ENCODE measurements around the gene PTGIS.

The PTGIS gene

DNA sequence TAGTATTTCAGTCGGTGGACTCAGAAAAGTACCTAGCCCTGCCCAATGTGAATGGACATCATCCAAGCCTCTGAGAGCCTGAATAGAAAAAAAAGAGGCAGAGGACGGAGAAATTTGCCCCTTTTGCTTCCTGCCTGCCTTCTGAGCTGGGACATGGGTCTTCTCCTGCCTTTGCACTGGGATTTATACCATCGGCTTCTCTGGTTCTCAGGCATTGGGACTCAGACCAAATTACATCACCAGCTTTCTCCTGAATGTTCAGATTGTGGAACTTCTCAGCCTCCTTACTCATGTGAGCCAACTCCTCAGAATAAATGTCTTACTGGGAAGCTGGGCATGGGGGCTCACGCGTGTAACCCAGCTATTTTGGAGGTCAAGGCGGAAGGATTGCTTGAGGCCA is 105.3 kb downstream of the PTGIS start:
- TF ChIP-seq, protein P1, sequence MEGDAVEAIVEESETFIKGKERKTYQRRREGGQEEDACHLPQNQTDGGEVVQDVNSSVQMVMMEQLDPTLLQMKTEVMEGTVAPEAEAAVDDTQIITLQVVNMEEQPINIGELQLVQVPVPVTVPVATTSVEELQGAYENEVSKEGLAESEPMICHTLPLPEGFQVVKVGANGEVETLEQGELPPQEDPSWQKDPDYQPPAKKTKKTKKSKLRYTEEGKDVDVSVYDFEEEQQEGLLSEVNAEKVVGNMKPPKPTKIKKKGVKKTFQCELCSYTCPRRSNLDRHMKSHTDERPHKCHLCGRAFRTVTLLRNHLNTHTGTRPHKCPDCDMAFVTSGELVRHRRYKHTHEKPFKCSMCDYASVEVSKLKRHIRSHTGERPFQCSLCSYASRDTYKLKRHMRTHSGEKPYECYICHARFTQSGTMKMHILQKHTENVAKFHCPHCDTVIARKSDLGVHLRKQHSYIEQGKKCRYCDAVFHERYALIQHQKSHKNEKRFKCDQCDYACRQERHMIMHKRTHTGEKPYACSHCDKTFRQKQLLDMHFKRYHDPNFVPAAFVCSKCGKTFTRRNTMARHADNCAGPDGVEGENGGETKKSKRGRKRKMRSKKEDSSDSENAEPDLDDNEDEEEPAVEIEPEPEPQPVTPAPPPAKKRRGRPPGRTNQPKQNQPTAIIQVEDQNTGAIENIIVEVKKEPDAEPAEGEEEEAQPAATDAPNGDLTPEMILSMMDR (IDR thresholded peaks at IDR 0.05; ENCODE audit: borderline replicate concordance, insufficient read depth, low read depth, low read length), result no peak
- H3K4me3 ChIP-seq (ENCODE audit: low read depth, low read length), result no peak overlapping the region

DNA sequence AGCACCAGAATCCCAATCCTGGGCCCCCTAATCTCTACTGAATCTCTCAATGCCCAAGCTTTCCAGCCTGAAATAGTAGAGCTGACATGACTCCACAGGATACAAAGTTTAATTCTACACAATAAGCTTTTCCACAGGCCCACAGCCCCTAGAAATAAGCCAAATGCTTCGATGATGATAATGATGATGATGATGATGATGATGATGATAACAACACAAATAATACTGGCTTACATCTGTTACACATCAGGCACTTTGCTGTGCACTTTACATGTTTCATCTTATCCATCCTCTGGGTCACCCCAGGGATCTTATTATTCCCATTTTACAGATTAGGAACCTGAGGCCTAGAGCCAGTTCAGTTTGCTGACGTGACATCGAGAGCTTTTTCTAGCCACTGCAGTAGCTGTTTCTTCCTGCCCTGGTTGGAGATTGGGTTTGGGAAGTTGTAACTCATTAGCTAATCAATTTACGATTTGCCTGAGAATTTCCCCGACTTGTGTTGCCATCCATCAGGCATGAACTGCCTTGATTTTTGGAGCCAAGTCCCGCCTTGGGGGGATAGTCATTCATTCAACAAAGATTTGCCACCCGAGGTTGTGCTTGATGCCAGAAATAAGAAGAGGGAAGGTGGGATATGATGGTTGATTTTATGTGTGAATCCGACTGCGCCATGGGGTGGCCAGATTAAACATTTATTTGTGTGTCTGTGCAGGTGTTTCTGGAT is 105.9 kb downstream of the PTGIS start:
- TF ChIP-seq, protein P1 (IDR thresholded peaks at IDR 0.05; ENCODE audit: borderline replicate concordance, insufficient read depth, low read depth, low read length), result no peak
- no peak overlapping the region for H3K4me3 ChIP-seq (ENCODE audit: low read depth, low read length)

DNA sequence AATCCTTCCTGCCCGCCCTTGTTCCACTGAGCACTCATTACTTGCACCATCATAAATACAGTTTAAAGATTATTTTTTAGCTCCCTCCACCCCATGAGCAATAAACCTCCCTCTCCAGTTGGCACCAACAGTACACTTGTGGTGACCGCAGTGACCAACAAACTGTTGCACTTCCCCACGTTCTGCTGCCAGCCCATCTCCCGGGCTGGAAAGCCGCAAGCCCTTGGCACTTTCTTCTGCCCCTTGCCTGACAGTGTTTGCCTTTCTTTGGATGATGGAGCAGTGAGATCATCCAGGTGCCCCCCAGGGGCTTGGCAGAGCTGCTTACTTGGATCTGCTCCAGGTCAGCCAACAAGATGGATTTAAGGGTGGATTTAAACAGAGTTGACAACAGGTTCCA is 107.0 kb downstream of the PTGIS start:
- TF ChIP-seq, protein P1 (IDR thresholded peaks at IDR 0.05; ENCODE audit: borderline replicate concordance, insufficient read depth, low read depth, low read length), result no peak
- H3K4me3 ChIP-seq (ENCODE audit: low read depth, low read length), result no peak overlapping the region

DNA sequence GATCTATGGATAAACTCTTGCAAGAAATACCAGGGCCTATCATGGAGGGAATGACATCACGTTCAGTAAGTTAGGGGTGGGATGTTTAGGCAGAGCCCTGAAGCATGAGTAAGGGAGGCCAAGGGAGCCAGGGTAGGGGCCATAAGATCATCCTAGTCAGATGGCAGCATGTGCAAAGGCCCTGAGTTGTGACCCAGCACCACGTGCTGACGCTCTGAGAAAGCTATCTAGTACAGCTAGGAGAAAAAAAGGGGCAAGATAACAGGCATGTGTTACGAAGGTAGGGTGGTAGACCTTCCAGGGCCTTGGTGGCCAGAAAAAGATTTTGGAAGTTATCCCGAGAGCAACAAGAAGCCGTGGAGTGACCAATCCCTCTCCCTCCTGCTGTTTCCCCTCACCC is 107.8 kb downstream of the PTGIS start:
- H3K4me3 ChIP-seq (ENCODE audit: low read depth, low read length), result no peak overlapping the region
- TF ChIP-seq, protein P1 (IDR thresholded peaks at IDR 0.05; ENCODE audit: borderline replicate concordance, insufficient read depth, low read depth, low read length), result no peak

DNA sequence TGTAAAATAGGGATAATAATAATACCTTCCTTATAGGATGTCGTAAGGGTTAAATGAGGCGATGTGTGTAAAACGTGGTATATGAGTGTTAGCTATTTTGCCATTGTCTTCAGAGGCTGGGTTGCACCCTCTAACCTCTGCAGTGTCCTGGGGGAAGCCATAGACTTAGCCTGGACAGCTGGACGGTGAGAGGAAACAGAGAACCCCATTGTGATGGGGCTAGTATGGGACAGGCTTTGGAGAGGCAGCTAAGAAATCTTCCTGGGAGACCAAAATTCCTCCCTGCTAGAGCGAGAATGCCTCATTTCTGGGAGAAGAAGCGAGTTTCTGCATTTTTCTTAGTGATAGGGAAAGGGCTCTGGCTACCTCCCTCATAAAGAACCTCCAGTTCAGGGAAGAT is 108.3 kb downstream of the PTGIS start:
- TF ChIP-seq, protein P1 (IDR thresholded peaks at IDR 0.05; ENCODE audit: borderline replicate concordance, insufficient read depth, low read depth, low read length), result no peak
- no peak overlapping the region for H3K4me3 ChIP-seq (ENCODE audit: low read depth, low read length)

DNA sequence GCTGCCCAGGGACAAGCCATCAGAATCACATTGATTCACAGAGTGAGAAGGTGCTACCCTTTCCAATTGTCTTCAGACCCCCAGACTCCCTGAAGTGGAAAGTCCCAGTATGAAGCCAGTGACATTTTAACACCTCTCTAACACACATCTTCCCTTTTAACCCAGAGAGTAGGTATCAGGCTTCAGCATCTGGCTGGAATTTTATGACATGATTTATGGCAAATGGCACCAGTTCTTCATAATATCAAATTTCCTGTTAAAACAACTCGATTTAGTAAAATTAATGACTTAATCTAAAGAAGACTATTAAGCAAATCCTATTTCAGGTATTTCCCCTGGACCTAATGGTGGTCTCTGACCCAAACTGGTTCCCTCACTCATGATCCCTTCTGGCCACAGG is 110.5 kb downstream of the PTGIS start:
- H3K4me3 ChIP-seq (ENCODE audit: low read depth, low read length), result no peak overlapping the region
- TF ChIP-seq, protein P1 (IDR thresholded peaks at IDR 0.05; ENCODE audit: borderline replicate concordance, insufficient read depth, low read depth, low read length), result no peak

DNA sequence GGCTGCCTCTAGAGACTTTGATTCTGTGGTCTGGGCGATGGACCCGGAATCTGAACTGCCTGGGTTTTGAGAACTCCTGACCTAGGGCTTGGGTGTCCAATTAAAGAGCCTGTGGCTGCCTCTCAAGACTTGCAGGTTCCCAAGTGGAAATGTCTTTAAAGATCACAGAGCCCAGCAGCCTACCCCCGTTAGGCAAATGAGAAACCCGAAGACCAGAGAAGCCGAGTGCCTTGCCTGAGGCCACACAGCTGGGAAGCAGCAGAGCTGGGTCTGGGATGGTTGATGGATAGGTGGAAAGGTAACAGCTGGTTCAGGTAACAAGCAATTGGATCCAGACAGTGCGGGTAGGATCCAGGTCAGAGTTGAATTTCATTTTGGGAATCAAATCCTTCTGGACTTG is 111.3 kb downstream of the PTGIS start:
- H3K4me3 ChIP-seq (ENCODE audit: low read depth, low read length), result no peak overlapping the region
- TF ChIP-seq, protein P1 (IDR thresholded peaks at IDR 0.05; ENCODE audit: borderline replicate concordance, insufficient read depth, low read depth, low read length), result no peak

Data from GM12875 (cell line).